ENCODE results near the gene MS4A2. TPM values are rescaled to one million over a fixed set of nuclear protein-coding genes. Genes with fewer than 3 reads are reported as not detected.

Gene MS4A2
- total RNA-seq, 1 donor from 2014 or later = 0.16 TPM

Other genes starting within 250 kb of the MS4A2 start
- not detected for gene CBLIF, start 243.2 kb upstream of the MS4A2 start, total RNA-seq
- 1.2 TPM for gene TCN1, start 222.2 kb upstream of the MS4A2 start, total RNA-seq
- gene OOSP3, start 209.9 kb upstream of the MS4A2 start, total RNA-seq = not detected
- 1.6 TPM for gene OOSP1, start 150.2 kb upstream of the MS4A2 start, total RNA-seq
- not detected for gene OOSP4A, start 124.6 kb upstream of the MS4A2 start, total RNA-seq
- not detected for gene OOSP4B, start 71.5 kb upstream of the MS4A2 start, total RNA-seq
- gene OOSP2, start 48.3 kb upstream of the MS4A2 start, total RNA-seq = not detected
- 0.16 TPM for gene MS4A3, start 32.0 kb upstream of the MS4A2 start, total RNA-seq
- 3.7 TPM for gene MS4A6A, start 94.4 kb downstream of the MS4A2 start, total RNA-seq
- gene MS4A4E, start 154.5 kb downstream of the MS4A2 start, total RNA-seq = not detected
- gene MS4A4A, start 192.0 kb downstream of the MS4A2 start, total RNA-seq = 4.4 TPM
- not detected for gene MS4A6E, start 238.6 kb downstream of the MS4A2 start, total RNA-seq

Data from occipital lobe (tissue), 1 donor.